SU-DHL-6 (cell line): ENCODE data around the gene LCOR.

ENCODE experiments used
- CTCF ChIP-seq: fragments of 200-600 bp; sonication (generic); IDR thresholded peaks from one replicate; pipeline ENCODE4 v1.5.1; 2017; ENCODE audit warnings: antibody characterized with exemption, mild to moderate bottlenecking, low read length, moderate library complexity; ENCODE audit not compliant: insufficient read depth, poor library complexity, severe bottlenecking
- EZH2phosphoT487 ChIP-seq: fragments of 200-600 bp; sonication (generic), shearing (Covaris generic); conservative IDR thresholded peaks from 2 replicates; pipeline ENCODE4 v1.6.1; 2018; ENCODE audit warnings: mild to moderate bottlenecking, antibody characterized with exemption, low read length, moderate library complexity, mixed read lengths

- TF ChIP-seq CTCF (no peak), EZH2phosphoT487 (no peak)
Observed at GRCh38 chr10:96838529-96838928, 6.4 kb downstream of the LCOR start.
